SKM-1 (cell line): ENCODE results near the gene MFSD6.
"Not testable (repeated sequence)": the region's sequence is repeated elsewhere in the genome, so short reads cannot be mapped to it uniquely, and the experiment has no call there.

Experiments
- DNase-seq: peaks from one replicate; lab custom pipeline; 2025; ENCODE audit not compliant: unreplicated experiment; lab: John Stamatoyannopoulos, UW

MFSD6 gene

DNA sequence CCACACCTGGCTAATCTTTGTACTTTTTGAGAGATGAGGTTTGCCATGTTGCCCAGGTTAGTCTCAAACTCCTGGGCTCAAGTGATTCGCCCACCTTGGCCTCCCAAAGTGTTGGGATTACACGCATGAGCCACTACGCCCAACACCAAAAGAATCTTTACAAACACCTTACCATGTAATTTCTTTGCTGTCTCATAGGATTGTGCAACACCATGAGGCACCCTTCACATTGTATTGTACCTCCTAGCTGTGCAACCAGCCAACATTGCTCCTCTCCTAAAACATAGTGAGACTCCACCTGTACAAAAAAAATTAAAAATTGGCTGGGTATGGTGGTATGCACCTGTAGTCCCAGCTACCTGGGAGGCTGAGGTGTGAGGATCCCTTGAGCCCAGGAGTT lies 3.1 kb upstream of the MFSD6 start:
- DNase-seq = no peak

DNA sequence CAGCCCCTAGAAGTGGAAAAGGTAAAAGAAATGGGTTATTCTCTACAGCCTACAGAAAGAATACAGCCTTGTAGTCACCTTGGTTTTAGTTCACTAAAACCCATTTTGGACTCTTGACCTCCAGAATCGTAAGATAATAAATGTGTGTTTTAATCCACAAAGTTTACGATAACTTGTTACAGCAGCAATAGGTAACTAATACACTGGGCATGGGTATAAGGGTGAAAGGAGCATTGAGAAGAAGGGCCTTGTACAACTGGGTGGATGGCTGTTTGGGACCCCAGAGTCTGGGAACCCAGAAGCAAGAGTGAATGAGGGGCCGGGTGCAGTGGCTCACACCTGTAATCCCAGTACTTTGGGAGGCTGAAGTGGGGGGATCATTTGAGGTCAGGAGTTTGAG lies 2.2 kb upstream of the MFSD6 start:
- DNase-seq = no peak

DNA sequence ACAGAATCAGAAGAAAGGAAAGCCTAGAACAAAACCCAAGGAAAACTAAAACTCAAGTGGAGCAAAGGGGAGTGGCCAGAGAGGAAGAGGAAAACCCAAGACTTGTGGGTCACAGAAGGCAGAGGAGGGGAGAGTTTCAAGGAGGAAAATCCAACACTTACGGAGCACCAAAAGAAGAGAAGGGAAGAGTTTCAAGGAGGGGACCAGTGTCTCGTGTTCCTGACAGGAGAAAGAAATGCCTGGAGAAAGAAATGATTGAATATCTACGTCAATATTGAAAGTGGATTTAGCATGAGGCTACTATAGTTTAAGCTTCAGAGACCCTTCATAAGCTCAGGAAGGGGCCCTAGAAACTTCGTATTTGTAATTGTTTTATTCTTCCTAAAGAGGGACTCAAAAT lies 1.4 kb upstream of the MFSD6 start:
- DNase-seq = no peak

DNA sequence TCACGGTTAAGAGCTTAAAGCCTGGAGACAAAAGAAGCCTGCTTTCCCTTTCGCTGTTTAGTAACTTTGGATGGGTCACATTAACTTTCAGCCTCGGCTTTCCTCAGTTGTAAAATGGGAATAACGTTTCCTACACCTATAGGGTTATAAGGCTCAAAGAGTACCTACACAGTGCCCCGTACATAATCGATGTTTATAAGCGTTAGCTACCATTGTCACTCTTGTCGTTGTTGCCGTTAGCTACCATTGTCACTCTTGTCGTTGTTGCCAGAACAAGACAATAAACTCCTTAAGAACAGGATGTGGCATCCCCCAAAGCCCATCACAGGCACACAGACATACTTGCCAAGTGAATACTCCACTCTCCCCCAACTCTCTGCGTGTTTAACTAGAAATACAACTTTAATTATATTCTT lies 901 bp upstream of the MFSD6 start:
- DNase-seq = no peak

DNA sequence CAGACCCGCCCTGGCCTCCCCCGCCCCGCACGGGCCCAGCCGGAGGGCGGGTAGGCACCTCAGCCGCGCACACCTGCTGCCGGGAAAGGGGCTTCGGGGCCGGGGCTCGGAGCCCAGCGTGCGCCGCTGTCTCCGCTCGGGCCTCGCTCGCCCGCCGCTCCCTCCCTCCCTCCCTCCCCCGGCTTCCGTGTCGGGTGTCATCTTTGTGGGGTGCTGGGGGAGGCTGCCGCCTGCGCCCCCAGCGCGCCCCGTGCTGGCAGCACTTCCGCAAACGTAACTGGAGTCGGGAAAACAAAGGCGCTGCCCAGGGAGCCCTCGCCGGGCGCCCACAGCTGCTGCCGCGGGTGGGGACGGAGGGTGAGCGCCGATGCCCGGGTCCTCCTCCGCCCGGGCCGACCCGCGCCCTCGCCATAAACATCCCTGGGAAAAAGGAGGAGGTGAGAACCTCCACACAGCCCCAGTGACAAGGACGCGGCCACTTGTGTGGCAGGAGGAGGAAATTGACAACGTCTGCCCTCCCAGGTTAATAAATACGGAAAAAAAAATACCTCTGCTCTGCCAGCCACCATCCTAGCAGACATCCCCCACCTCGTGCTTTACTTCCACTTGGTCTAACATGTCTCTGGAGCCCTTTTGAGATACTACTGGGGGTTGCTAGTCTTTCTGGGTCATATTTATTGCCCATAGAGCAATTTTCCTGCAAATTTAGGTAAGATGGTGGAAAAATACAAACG lies 550 bp downstream of the MFSD6 start:
- no peak for DNase-seq

DNA sequence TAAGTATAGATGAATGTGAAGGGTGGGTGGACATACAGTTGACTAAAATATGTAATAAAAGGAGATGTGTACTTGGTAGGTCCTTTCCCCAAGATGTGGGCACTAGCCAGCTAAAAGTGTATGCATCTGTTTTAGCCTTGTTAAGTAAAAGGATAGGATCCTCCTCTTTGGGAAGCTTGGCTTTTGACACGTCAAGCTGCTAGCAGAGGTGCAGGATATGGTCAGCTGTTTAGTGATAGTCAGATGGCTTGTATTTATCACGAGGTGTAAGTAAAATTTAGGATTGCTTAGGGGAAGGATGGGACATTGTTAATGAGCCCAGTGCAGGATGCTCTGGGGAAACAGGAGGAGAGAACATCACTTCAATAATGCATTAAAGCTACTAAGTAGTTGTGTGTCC lies 1.5 kb downstream of the MFSD6 start:
- DNase-seq = no peak

DNA sequence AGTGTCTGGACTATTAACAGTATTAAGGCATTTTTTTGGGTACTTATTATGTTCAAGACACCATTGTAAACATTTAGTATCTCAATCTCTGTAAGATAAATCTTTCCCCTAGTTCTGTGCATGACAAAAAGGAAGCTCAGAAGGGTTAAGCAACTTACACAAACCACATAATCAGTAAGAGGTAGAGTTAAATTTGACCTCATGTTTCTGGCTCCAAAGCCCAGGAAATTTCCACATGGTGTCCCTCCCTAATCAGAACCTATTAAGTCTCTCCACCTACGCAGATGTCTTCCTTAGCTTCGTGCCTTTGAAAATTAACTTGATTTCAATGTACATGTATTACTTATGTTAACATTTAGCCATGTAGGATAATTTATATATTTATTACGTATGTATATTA lies 2.0 kb downstream of the MFSD6 start:
- peak; percentile 25 for DNase-seq

DNA sequence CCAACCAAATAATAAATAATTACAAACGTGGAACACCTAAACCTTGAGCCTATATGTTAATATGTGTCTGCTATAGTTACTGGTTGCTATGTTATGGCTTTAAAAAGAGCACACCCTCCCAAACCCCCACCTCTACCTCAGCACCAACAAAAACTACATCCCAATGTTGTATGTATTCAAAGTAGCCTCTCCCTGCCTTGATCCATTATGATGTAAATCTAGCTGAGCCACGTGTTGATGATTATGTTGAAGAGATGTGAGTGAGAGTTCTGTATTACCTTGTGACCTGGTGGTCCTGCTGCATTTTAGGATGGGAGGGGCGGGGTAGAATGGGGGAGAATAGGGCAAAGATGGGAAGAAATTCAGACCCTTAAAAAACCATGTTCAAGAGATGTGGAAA lies 4.8 kb downstream of the MFSD6 start:
- no peak for DNase-seq

DNA sequence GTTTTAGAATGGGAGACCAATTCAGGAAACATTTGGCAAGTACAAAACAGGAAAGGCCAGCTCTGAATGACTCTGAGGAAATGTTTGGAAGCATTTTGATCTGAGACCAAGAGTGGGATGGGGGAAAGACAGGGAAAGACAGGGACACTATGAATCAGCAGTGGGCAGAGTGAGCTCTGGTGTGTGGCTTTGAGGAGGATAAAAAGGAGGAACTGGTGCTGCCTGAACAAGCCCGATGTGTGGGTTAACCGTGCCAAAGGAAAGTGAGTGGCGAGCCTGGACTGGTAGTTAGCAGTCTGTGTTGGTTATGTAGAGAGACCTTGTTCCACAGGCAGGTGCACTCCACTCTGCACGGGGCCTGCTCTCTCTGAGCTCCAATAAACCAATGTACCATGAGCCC lies 5.3 kb downstream of the MFSD6 start:
- DNase-seq = peak; percentile 27

DNA sequence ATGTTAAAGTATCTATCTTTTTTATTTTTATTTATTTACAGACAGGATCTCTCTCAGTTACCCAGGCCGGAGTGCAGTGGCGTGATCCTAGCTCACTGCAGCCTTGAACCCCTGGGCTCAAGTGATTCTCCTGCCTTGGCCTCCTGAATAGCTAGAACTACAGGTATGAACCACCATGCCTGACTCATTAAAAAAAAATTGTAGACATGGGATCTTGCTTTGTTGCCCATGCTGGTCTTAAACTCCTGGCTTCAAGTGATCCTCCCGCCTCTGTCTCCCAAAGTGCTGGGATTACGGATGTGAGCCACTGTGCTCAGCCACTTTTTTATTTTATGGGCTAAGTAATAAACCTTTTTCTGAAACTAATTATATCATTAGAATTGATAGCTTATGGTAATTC lies 7.1 kb downstream of the MFSD6 start:
- no peak for DNase-seq

DNA sequence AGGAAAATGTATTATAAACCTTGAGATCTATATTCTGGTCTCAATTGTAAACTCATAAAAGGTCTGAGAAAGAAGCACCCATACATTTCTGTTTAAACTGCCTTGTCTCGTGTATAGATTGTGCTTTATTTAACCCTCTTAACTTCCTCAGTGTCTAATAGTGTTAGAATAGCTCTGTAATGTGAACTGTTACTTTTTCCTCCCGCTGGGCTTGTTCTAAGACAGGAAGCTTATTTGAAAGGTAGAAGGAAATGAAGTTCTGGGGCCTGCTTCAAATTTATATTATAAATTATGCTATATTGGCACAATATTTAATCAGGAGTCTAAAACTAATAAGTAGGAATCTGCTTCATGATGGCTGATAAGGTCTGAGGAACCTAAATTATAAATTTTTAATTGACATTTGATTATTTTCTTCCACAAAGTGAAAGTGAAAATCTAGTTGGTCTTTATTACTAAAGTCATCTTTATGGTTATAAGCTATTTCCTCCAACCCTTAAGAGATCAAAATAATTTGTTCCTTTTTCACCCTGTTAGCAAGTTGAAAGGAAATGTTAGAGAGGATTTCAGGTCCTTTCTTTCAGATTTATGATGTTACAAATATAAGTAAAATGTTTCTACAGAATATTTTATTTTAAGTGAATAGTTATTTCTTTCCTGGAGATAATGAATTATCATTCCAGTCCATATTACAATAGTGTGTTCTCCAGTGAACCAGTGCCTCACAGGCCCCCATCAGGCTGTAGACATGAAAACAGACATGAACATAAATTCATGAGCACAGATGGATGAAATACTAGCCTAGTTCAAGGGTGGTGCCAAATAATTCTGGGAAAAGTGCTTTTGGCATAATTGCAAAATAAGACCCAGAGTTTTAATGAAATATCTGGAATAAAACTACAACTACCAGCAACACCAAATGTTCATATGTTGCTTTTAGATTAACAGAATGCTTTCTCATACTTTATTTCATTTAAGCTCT lies 7.9 kb downstream of the MFSD6 start:
- DNase-seq = no peak

DNA sequence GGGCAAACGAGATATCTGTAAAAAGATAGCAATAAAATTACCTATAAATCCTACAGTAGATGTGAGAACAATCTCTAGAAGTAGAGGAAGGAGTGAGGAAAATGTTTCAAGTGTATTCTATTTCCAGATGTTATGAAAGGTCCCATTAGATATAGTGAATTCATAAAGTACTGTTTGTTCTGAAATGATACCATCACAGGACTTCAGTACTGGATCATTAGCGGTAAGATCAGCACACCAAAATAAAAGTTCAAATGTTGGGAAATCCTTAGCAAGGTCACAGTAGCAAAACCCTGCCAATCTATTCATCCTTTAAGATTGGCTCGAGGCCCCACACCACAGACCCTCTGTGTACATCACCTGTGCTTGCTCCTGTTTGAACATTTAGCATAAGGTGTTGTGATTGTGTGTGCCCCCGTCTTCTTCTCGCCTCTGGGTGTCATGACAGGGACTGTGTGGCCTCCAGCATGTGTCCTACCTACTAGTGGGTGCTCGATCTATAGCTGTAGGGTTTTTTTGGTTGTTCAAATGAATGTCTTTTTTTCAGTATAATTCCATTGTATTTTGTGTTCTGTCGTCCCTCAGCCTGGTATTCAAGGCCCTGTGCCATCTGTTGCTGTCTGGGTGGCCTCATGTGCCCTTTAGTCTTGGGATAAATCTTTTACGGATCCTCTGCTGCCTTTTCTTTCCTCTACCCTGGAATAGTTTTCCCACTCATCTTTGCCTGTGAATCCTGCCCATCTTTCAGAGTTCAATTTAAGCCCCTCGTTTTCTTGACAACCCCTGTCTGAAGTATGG lies 9.1 kb downstream of the MFSD6 start:
- no peak for DNase-seq

DNA sequence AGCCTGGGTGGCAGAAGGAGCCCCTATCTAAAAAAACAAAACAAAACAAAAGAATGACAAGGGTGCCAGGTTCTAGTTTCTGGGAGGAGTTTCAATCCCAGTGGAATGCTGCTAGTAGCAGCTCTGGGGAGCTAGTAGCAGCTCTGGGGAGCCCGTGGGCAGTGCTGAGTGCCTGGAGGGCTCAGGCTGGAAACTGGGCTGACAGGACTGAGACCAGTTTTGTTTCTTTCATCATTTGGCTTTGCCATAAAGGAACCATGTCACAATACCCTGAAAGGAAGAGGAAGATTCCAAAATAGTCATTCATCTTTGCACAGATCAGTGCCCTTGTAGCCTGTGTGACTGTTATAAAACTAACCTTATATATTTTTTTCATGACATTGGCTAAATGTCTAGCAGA lies 10.6 kb downstream of the MFSD6 start:
- DNase-seq = no peak

DNA sequence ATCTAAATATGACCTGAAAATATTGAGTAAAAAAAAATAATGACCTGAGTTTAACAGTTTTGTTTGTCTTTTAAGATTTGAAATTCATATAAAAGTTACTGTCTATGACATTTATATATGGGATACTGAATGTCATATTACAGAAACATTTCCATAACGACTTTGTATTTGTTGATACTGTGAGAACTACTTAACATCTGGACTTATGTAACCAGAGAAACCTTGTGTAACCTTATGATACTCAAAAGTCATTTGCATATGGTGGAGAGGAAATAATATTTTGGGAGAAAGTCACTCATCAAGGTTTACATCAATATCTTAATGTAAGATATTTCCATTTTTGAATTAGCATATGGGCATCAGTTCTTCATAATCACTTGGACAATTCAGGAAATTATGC lies 12.6 kb downstream of the MFSD6 start:
- DNase-seq = no peak

DNA sequence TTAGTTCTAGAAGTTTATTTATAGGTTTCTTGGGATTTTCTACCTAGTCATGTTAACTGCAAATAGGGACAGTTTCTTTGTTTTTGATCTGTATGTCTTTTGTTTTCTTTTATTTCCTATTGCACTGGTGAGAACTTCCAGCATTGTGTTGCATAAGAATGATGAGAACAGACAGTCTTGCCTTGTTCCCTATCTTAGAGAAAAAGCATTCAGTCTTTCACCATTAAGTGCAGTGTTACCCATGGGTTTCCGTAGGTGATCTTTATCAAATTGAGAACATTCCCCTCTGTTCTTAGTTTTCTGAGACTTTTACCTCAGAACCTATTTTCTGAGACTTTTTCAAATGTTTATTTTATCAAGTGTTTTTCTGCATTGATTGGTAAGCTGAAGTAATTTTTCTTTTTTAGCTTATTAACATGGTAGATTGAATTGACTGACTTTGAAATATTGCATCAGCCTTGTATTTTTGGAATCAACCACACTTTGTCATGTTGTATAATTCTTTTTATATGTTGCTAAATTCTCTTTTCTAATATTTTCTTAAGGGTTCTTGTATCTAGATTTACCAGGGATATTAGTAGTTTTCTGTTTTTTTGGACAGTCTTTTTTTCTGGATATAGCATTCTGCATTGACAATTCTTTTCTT lies 17.2 kb downstream of the MFSD6 start:
- DNase-seq = peak; percentile 40

DNA sequence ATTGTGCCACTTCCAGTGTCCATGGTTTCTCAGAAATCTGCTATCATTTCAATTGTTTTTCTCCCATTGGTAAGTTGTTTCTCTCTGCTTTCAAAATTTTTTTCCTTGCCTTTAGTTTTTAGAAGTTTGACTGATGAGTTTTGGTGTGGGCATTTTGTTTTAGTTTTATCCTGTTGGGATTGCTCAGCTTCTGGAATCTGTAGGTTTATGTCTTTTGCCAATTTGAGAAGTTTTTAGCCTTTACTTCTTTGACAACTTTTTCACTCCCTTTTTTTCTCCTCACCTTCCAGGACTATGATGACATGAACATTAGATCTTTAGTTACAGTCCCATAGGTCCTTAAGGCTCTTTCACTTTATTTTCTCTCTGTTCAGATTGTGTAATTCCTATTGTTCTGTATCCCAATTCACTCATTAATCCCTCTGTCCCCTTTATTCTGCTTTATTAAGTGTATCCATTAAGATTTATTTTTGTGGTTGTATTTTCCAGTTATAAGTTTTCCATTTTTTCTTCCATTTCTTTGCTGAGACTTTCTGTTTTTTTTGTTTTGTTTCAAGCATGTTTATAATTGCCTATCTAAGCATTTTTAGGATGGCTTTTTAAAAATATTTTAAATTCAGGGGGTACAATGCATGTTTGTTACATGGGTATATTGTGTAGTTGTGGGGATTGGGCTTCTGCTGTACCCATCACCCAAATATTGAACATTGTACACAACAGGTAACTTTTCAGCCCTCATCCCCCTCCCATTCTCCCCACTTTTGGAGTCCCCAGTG lies 17.9 kb downstream of the MFSD6 start:
- no peak for DNase-seq

DNA sequence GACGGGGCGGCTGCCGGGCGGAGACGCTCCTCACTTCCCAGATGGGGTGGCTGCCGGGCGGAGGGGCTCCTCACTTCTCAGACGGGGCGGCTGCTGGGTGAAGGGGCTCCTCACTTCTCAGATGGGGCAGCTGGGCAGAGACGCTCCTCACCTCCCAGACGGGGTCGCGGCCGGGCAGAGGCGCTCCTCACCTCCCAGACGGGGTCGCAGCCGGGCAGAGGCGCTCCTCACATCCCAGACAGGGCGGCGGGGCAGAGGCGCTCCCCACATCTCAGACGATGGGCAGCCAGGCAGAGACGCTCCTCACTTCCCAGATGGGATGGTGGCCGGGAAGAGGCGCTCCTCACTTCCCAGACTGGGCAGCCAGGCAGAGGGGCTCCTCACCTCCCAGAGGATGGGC lies 22.7 kb downstream of the MFSD6 start:
- not testable (repeated sequence) for DNase-seq

DNA sequence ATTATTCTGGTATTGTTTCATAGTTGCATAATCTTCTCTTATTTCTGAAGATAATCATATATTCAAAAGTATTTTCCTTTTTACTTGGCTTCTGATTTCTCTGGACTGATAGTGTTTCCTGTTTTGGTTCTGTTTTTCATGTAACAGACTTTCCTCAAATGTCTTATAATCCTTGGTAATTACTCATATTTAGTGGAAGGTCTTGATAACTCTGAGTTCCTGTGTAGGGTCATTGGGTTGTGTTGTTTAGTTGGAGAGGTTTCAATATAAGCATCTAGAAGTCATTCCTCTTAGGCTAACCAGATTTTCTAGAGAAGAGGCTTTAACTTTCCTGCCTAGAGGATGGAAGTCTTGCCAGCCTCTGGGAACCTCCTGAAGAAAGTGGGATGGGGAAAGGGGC lies 23.8 kb downstream of the MFSD6 start:
- DNase-seq = no peak

DNA sequence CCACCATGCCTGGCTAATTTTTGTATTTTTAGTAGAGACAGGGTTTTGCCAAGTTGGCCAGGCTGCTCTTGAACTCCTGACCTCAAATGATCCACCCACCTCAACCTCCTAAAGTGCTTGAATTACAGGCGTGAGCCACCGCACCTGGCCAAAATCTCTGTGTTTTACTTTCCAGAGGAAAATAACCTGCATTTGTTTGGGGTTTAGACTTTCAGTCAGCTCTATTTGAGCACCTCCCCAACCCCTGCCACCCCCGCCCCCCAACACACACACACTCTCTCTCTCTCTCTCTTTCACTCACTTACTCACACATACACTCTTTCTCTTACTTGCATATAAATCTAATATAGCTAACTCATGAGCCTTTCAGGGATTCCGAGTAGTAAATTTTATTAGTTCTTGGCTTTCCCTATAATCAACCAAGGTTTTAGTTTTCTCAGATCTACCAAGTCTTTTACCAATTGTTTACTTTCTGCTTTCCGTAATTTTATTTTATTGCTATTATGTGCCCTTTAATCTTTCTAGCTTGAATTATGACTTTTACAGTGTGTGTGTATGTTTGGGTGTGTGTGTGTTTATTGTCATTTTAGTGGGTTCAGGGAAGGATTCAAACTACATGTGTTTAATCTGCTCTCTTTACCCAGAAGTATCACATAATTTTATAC lies 24.5 kb downstream of the MFSD6 start:
- no peak for DNase-seq
